Upper lobe of left lung (tissue), 6 donors: ENCODE results near the gene NHS. TPM values are rescaled to one million over a fixed set of nuclear protein-coding genes. Genes with fewer than 3 reads are reported as not detected.

Experiments
- ATAC-seq, 2 donors: fragments of 200-7000 bp; cut with Tn5 transposase; one replicate each; pipeline ENCODE4 v1.9.1; 2022; ENCODE audit warnings: mild to moderate bottlenecking in 2 of 2, moderate library complexity in 2 of 2; ENCODE audit not compliant: low FRiP score in 2 of 2
- DNase-seq, 2 donors: peaks; one replicate each; pipeline ENCODE4 v3.0.0-alpha.2; 2019 to 2020
- H3K27ac ChIP-seq, 4 donors: fragments of 200-600 bp; sonication (generic); one replicate each; pipeline ENCODE4 v1.5.1; 2016 to 2019
- H3K27me3 ChIP-seq, 4 donors: fragments of 200-600 bp; sonication (generic); one replicate each; pipeline ENCODE4 v1.5.1; 2017 to 2019
- H3K36me3 ChIP-seq, 4 donors: fragments of 200-600 bp; sonication (generic); one replicate each; pipeline ENCODE4 v1.5.1; 2016 to 2019
- H3K4me1 ChIP-seq, 4 donors: fragments of 200-600 bp; sonication (generic); one replicate each; pipeline ENCODE4 v1.5.1; 2018 to 2019
- H3K4me3 ChIP-seq, 4 donors: fragments of 200-600 bp; sonication (generic); one replicate each; pipeline ENCODE4 v1.5.1; 2017 to 2019; ENCODE audit warnings: mild to moderate bottlenecking in 2 of 4, moderate library complexity in 1 of 4
- H3K9me3 ChIP-seq, 4 donors: fragments of 200-600 bp; sonication (generic); one replicate each; pipeline ENCODE4 v1.5.1; 2018 to 2019
- CTCF ChIP-seq, 6 experiments: fragments of 450-650 bp in 4 of 6; fragments of 200-600 bp in 2 of 6; sonication (generic) in 2 of 6; IDR thresholded peaks; one replicate each; pipeline ENCODE4 v1.5.1; 2016 to 2019; ENCODE audit warnings: antibody characterized with exemption in 6 of 6
- EP300 ChIP-seq, 4 donors: sonication (generic); formaldehyde crosslinking; IDR thresholded peaks; one replicate each; pipeline ENCODE4 v1.5.1; 2017; ENCODE audit warnings: antibody characterized with exemption in 4 of 4, control low read depth in 2 of 4
- POLR2A ChIP-seq, 4 donors: fragments of 450-650 bp; IDR thresholded peaks; one replicate each; pipeline ENCODE4 v1.5.1; 2016 to 2017; ENCODE audit warnings: antibody characterized with exemption in 4 of 4, mild to moderate bottlenecking in 2 of 4
- POLR2AphosphoS5 ChIP-seq, 2 donors: sonication (generic); formaldehyde crosslinking; IDR thresholded peaks; one replicate each; pipeline ENCODE4 v1.5.1; 2017; ENCODE audit warnings: antibody characterized with exemption in 2 of 2
- WGBS, 2 donors: methylation state at CpG; one replicate each; pipeline ENCODE4 v1.1.5; 2017 to 2018; 5-methylcytosine and 5-hydroxymethylcytosine counted together
- total RNA-seq, 6 donors: library from RNA; depleted of rRNA in 4 of 6; stranded (reverse); fragments of >200 nt in 4 of 6; gene quantifications; one replicate each; pipeline versions ENCODE4 v1.1.0 to v1.2.1, GENCODE V29; 2016 to 2021
- donor health status: DM: no; HTN: no; CAD: no; lungs with moderate emphysema.
- donor health status: DM: no; HTN: yes; CAD: no; lungs with severe emphysema.

NHS gene
- total RNA-seq, 6 donors from 2014 or later: 0.46 to 6.3 (median 2.4) TPM

GRCh38 chrX:17373337-17373736 lies 1.7 kb upstream of the NHS start:
- Histone ChIP-seq H3K36me3 (no peaks in the 10 kb centered on the region), H3K4me1 (peaks cover 0 to 31% (median 2%) of the 10 kb centered on the region in 4 donors), H3K9me3 (no peaks in the 10 kb centered on the region), H3K27me3 (peaks cover 0 to 12% (median 0%) of the 10 kb centered on the region in 4 donors), H3K27ac (no peak overlapping the region), H3K4me3 (no peak overlapping the region)
- ATAC-seq (no peak), DNase-seq (no peak)
- 71 to 79% methylated on average over 3 of the region's 3 CpGs for WGBS, 2 donors
- TF ChIP-seq EP300 (IDR thresholded peaks at IDR 0.05) (no peak), POLR2A (IDR thresholded peaks at IDR 0.05) (no peak), POLR2AphosphoS5 (IDR thresholded peaks at IDR 0.05) (no peak), CTCF (IDR thresholded peaks at IDR 0.05) (no peak)

- TF ChIP-seq POLR2AphosphoS5 (IDR thresholded peaks at IDR 0.05): no peak
- TF ChIP-seq CTCF (IDR thresholded peaks at IDR 0.05): no peak
- no peak for TF ChIP-seq POLR2A (IDR thresholded peaks at IDR 0.05)
- TF ChIP-seq EP300 (IDR thresholded peaks at IDR 0.05): no peak
- Histone ChIP-seq H3K27ac (peak overlapping the region in 1 of 4 donors; percentile 11), H3K36me3 (no peaks in the 10 kb centered on the region), H3K4me3 (peak overlapping the region; percentile 24 to 53 (median 44)), H3K4me1 (peaks cover 0 to 31% (median 2%) of the 10 kb centered on the region in 4 donors), H3K27me3 (peaks cover 0 to 12% (median 0%) of the 10 kb centered on the region in 4 donors), H3K9me3 (no peaks in the 10 kb centered on the region)
- ATAC-seq: no peak
- no peak for DNase-seq
- 55% methylated on average over 16 of the region's 18 CpGs; no CpG with 5 or more reads in 1 of the 2 donors for WGBS, 2 donors
Measured at GRCh38 chrX:17375367-17375636, 302 bp downstream of the NHS start.

GRCh38 chrX:17375637-17376430 lies 834 bp downstream of the NHS start:
- no peaks in the 10 kb centered on the region for H3K9me3 ChIP-seq
- TF ChIP-seq EP300 (IDR thresholded peaks at IDR 0.05) (no peak), POLR2AphosphoS5 (IDR thresholded peaks at IDR 0.05) (no peak), CTCF (IDR thresholded peaks at IDR 0.05) (no peak), POLR2A (IDR thresholded peaks at IDR 0.05) (no peak)
- DNase-seq (peak in 1 of 2 donors; percentile 86), ATAC-seq (peak in 1 of 2 donors; percentile 62)
- peaks cover 0 to 31% (median 2%) of the 10 kb centered on the region in 4 donors for H3K4me1 ChIP-seq
- peak overlapping the region in 1 of 4 donors; percentile 11 for H3K27ac ChIP-seq
- H3K36me3 ChIP-seq: no peaks in the 10 kb centered on the region
- H3K4me3 ChIP-seq: peak overlapping the region; percentile 25 to 53 (median 44)
- peaks cover 0 to 12% (median 0%) of the 10 kb centered on the region in 4 donors for H3K27me3 ChIP-seq
- WGBS, 2 donors: 42% methylated on average over 63 of the region's 103 CpGs; no CpG with 5 or more reads in 1 of the 2 donors

GRCh38 chrX:17376431-17377077 lies 1.6 kb downstream of the NHS start:
- 3 to 45% methylated on average over 10 to 31 of the region's 31 CpGs for WGBS, 2 donors
- Histone ChIP-seq H3K4me1 (peaks cover 0 to 31% (median 2%) of the 10 kb centered on the region in 4 donors), H3K27me3 (peaks cover 0 to 12% (median 0%) of the 10 kb centered on the region in 4 donors), H3K27ac (no peak overlapping the region), H3K4me3 (peak overlapping the region in 3 of 4 donors; percentile 39 to 53 (median 49)), H3K9me3 (no peaks in the 10 kb centered on the region), H3K36me3 (no peaks in the 10 kb centered on the region)
- DNase-seq: peak in 1 of 2 donors; percentile 20
- ATAC-seq: no peak
- no peak for TF ChIP-seq CTCF (IDR thresholded peaks at IDR 0.05)
- no peak for TF ChIP-seq EP300 (IDR thresholded peaks at IDR 0.05)
- TF ChIP-seq POLR2AphosphoS5 (IDR thresholded peaks at IDR 0.05): no peak
